Measurements from ENCODE around the gene ALDH1B1. TPM values are rescaled to one million over a fixed set of nuclear protein-coding genes. Genes with fewer than 3 reads are reported as not detected.

Gene ALDH1B1
- polyA plus RNA-seq, 1 experiment, result 47.0 TPM

- CTCF ChIA-PET, result interaction anchor here (1.2 to 3.4 kb wide), 2 partner anchors 16 to 20 kb away, joined by 3 to 15 read pairs; no protein-coding TSS in a partner anchor
- POLR2A ChIA-PET, result no interaction called here
- Histone ChIP-seq H3K9me3 (ENCODE audit: control insufficient read depth, insufficient read depth, low read length) (no peaks in the 10 kb centered on the region), H3K27me3 (ENCODE audit: control insufficient read depth, insufficient read depth, low read length) (peaks cover 61% of the 10 kb centered on the region), H3K27ac (ENCODE audit: low read depth, low read length) (no peak overlapping the region), H3K4me3 (ENCODE audit: low read depth, low read length) (no peak overlapping the region)
- TF ChIP-seq CTCF (IDR thresholded peaks at IDR 0.05; ENCODE audit: low read depth, low read length), result peak; percentile 44
- no peak for DNase-seq (ENCODE audit: low read depth, low spot score)
Observed at GRCh38 chr9:38417003-38417945, 24.8 kb downstream of the ALDH1B1 start.

- no peak for DNase-seq (ENCODE audit: low read depth, low spot score)
- Histone ChIP-seq H3K4me3 (ENCODE audit: low read depth, low read length) (no peak overlapping the region), H3K27ac (ENCODE audit: low read depth, low read length) (no peak overlapping the region), H3K9me3 (ENCODE audit: control insufficient read depth, insufficient read depth, low read length) (no peaks in the 10 kb centered on the region), H3K27me3 (ENCODE audit: control insufficient read depth, insufficient read depth, low read length) (peaks cover 61% of the 10 kb centered on the region)
- TF ChIP-seq CTCF (IDR thresholded peaks at IDR 0.05; ENCODE audit: low read depth, low read length), result no peak
- CTCF ChIA-PET, result interaction anchor here (3.4 kb wide), 1 partner anchor 14 kb away, joined by 15 read pairs; no protein-coding TSS in a partner anchor
- POLR2A ChIA-PET, result no interaction called here
Observed at GRCh38 chr9:38418366-38418765, 25.9 kb downstream of the ALDH1B1 start.

- ChIA-PET POLR2A (no interaction called here), CTCF (no interaction called here)
- DNase-seq (ENCODE audit: low read depth, low spot score), result no peak
- TF ChIP-seq CTCF (IDR thresholded peaks at IDR 0.05; ENCODE audit: low read depth, low read length), result no peak
- no peak overlapping the region for H3K4me3 ChIP-seq (ENCODE audit: low read depth, low read length)
- peaks cover 57% of the 10 kb centered on the region for H3K27me3 ChIP-seq (ENCODE audit: control insufficient read depth, insufficient read depth, low read length)
- no peak overlapping the region for H3K27ac ChIP-seq (ENCODE audit: low read depth, low read length)
- no peaks in the 10 kb centered on the region for H3K9me3 ChIP-seq (ENCODE audit: control insufficient read depth, insufficient read depth, low read length)
Observed at GRCh38 chr9:38419181-38419580, 26.7 kb downstream of the ALDH1B1 start.

- CTCF ChIA-PET, result no interaction called here
- POLR2A ChIA-PET, result no interaction called here
- H3K9me3 ChIP-seq (ENCODE audit: control insufficient read depth, insufficient read depth, low read length), result no peaks in the 10 kb centered on the region
- TF ChIP-seq CTCF (IDR thresholded peaks at IDR 0.05; ENCODE audit: low read depth, low read length), result no peak
- peaks cover 64% of the 10 kb centered on the region for H3K27me3 ChIP-seq (ENCODE audit: control insufficient read depth, insufficient read depth, low read length)
- no peak overlapping the region for H3K27ac ChIP-seq (ENCODE audit: low read depth, low read length)
- no peak overlapping the region for H3K4me3 ChIP-seq (ENCODE audit: low read depth, low read length)
- no peak for DNase-seq (ENCODE audit: low read depth, low spot score)
Observed at GRCh38 chr9:38421498-38422211, 29.2 kb downstream of the ALDH1B1 start.

All from AG04450 (cell line).